Panc1 (cell line): Measurements from ENCODE around the gene PTPN22. TPM values are rescaled to one million over a fixed set of nuclear protein-coding genes. Genes with fewer than 3 reads are reported as not detected.

Experiments
- ATAC-seq: fragments of 200-7000 bp; cut with Tn5 transposase; 2 replicates; pipeline ENCODE4 v1.9.1; 2020; ENCODE audit warnings: mild to moderate bottlenecking, moderate library complexity
- BruUV-seq: library from RNA; stranded (reverse); fragments of 400-500 nt; replicated peaks from 2 replicates; lab custom pipeline; 2021; lab: Mats Ljungman, UMichigan
- CTCF ChIA-PET: fragments of 300-600 bp; sonication (Branson Sonifier 250); formaldehyde crosslinking; loops from one replicate; lab custom pipeline; 2022; ENCODE audit warnings: antibody characterized with exemption; lab: Charles Lee
- POLR2A ChIA-PET: fragments of 300-600 bp; sonication (Branson Sonifier 250); formaldehyde crosslinking; loops from one replicate; lab custom pipeline; 2022; ENCODE audit warnings: antibody characterized with exemption; lab: Charles Lee
- DNase-seq: peaks from one replicate; pipeline ENCODE4 v3.0.0-alpha.2; 2010; ENCODE audit warnings: low read depth, low spot score
- H3K27ac ChIP-seq: 2 replicates; pipeline ENCODE4 v1.5.1; 2011; ENCODE audit warnings: mild to moderate bottlenecking, low read length, inconsistent platforms
- H3K27me3 ChIP-seq: fragments of 200-500 bp; sonication (Bioruptor generic); 2 replicates; pipeline ENCODE4 v1.6.0; 2014; ENCODE audit warnings: low read length, inconsistent platforms; ENCODE audit not compliant: control insufficient read depth, insufficient read depth
- H3K36me3 ChIP-seq: fragments of 200-500 bp; sonication (Bioruptor generic); 2 replicates; pipeline ENCODE4 v1.5.1; 2014; ENCODE audit warnings: inconsistent platforms, mild to moderate bottlenecking, low read length, moderate library complexity; ENCODE audit not compliant: control insufficient read depth, insufficient read depth
- H3K4me1 ChIP-seq: 2 replicates; pipeline ENCODE4 v1.5.1; 2011; ENCODE audit warnings: inconsistent platforms, mild to moderate bottlenecking, low read length, moderate library complexity; ENCODE audit not compliant: control insufficient read depth, insufficient read depth
- H3K4me3 ChIP-seq, 2 experiments: 2 replicates each; pipeline ENCODE4 v1.5.1; 2011 to 2012; ENCODE audit warnings: low read depth in 2 of 2, low read length in 2 of 2, mild to moderate bottlenecking in 2 of 2, inconsistent platforms in 1 of 2, moderate library complexity in 1 of 2
- H3K9me3 ChIP-seq: fragments of 200-500 bp; sonication (Bioruptor generic); 2 replicates; pipeline ENCODE4 v1.5.1; 2014; ENCODE audit warnings: low read depth, mild to moderate bottlenecking, inconsistent platforms, low read length, moderate library complexity; ENCODE audit not compliant: control insufficient read depth, insufficient read depth
- CTCF ChIP-seq: fragments of 450-650 bp; IDR thresholded peaks from 2 replicates; pipeline ENCODE4 v1.5.1; 2017; ENCODE audit warnings: mild to moderate bottlenecking
- POLR2AphosphoS5 ChIP-seq: IDR thresholded peaks from 2 replicates; pipeline ENCODE4 v1.6.1; 2012; ENCODE audit warnings: mild to moderate bottlenecking, low read depth, low read length, moderate library complexity
- REST ChIP-seq, 2 experiments: IDR thresholded peaks; 2 replicates each; pipeline ENCODE4 v1.6.1; 2011 to 2012; ENCODE audit warnings: low read depth in 2 of 2, control low read depth in 1 of 2, low read length in 1 of 2, mild to moderate bottlenecking in 1 of 2, moderate library complexity in 1 of 2; ENCODE audit not compliant: insufficient read depth in 1 of 2
- SIN3A ChIP-seq: IDR thresholded peaks from 2 replicates; pipeline ENCODE4 v1.6.1; 2012; ENCODE audit warnings: low read depth, mild to moderate bottlenecking, low read length, moderate library complexity, borderline replicate concordance; ENCODE audit not compliant: insufficient read depth
- TCF7L2 ChIP-seq: IDR thresholded peaks from 2 replicates; pipeline ENCODE4 v1.6.1; 2011; ENCODE audit warnings: mild to moderate bottlenecking, low read depth, low read length, inconsistent platforms
- in situ Hi-C: cut with HindIII; loops from 2 replicates; pipeline ENCODE4 v1.10.0; 2016; ENCODE audit warnings: low sequenced_read_pairs, low pct_unique_long_range_greater_than_20kb
- intact Hi-C: fragments of 100-400 bp; cut with micrococcal nuclease; formaldehyde crosslinking; loops from one replicate; pipeline ENCODE4 v1.10.0; 2022; ENCODE audit not compliant: unreplicated experiment
- total RNA-seq: library from RNA; stranded (reverse); gene quantifications from one replicate; pipeline ENCODE4 v1.2.1, GENCODE V29; 2021; ENCODE audit not compliant: unreplicated experiment

PTPN22 gene
- total RNA-seq, 1 experiment from 2014 or later = not detected

GRCh38 chr1:113812661-113813135 is 58.8 kb downstream of the PTPN22 start:
- H3K9me3 ChIP-seq = no peaks in the 10 kb centered on the region
- CTCF ChIA-PET = no interaction called here
- DNase-seq = no peak
- TF ChIP-seq SIN3A (no peak), REST (IDR thresholded peaks at IDR 0.05; ENCODE audit: insufficient read depth in 1 of 2, low read depth in 2 of 2, low read length in 1 of 2) (no peak), TCF7L2 (no peak), POLR2AphosphoS5 (no peak; the same call in 1 of the 2 replicates), CTCF (no peak)
- ATAC-seq = no peak
- peaks cover 13% of the 10 kb centered on the region for H3K4me1 ChIP-seq
- peak overlapping the region; percentile 54 to 88 for H3K4me3 ChIP-seq
- H3K27me3 ChIP-seq = no peaks in the 10 kb centered on the region
- intact Hi-C loops = no loop called here
- peak overlapping the region; percentile 98 for H3K27ac ChIP-seq
- POLR2A ChIA-PET = no interaction called here
- H3K36me3 ChIP-seq = peaks cover 3% of the 10 kb centered on the region; the same call in 1 of the 2 replicates
- BruUV-seq = TSS peak; percentile 100
- in situ Hi-C loops = no loop called here

- ATAC-seq = peak; percentile 99
- Histone ChIP-seq H3K4me3 (peak within 1 kb of the TSS; percentile 88 to 89), H3K4me1 (peaks cover 13% of the 10 kb centered on the region), H3K9me3 (no peaks in the 10 kb centered on the region), H3K36me3 (peaks cover 3% of the 10 kb centered on the region; the same call in 1 of the 2 replicates), H3K27ac (peak within 1 kb of the TSS; percentile 98), H3K27me3 (no peaks in the 10 kb centered on the region)
- BruUV-seq = no TSS peak
- peak; percentile 84 for DNase-seq
- no peak for TF ChIP-seq CTCF
- no peak for TF ChIP-seq REST (IDR thresholded peaks at IDR 0.05; ENCODE audit: insufficient read depth in 1 of 2, low read depth in 2 of 2, low read length in 1 of 2)
- TF ChIP-seq SIN3A = peak; percentile 87; the same call in 1 of the 2 replicates
- TF ChIP-seq TCF7L2 = no peak
- peak; percentile 78 for TF ChIP-seq POLR2AphosphoS5
- CTCF ChIA-PET = no interaction called here
- POLR2A ChIA-PET = no interaction called here
- in situ Hi-C loops = no loop called here
- intact Hi-C loops = no loop called here
Measured at GRCh38 chr1:113811888-113812660, 59.4 kb downstream of the PTPN22 start, which contains the start of gene RSBN1. Gene RSBN1, minus strand, starts transcription at chr1:113812476. Its CDS starts 64 bp downstream, at chr1:113812412.
